Caco-2 (cell line): ENCODE measurements around the gene MFNG. TPM values are rescaled to one million over a fixed set of nuclear protein-coding genes. Genes with fewer than 3 reads are reported as not detected.

Experiments used
- BruUV-seq: library from RNA; stranded (reverse); fragments of 400-500 nt; replicated peaks from 2 replicates; lab custom pipeline; 2021; lab: Mats Ljungman, UMichigan
- CTCF ChIA-PET: fragments of 300-600 bp; sonication (Branson Sonifier 250); formaldehyde crosslinking; loops from one replicate; lab custom pipeline; 2022; ENCODE audit warnings: antibody characterized with exemption; lab: Charles Lee
- POLR2A ChIA-PET: fragments of 300-600 bp; sonication (Branson Sonifier 250); formaldehyde crosslinking; loops from one replicate; lab custom pipeline; 2022; ENCODE audit warnings: antibody characterized with exemption; lab: Charles Lee
- DNase-seq, 2 experiments: peaks; one replicate each; pipeline versions ENCODE4 v3.0.0 to v3.0.0-alpha.2; 2020 to 2022
- H3K27me3 ChIP-seq: replicated peaks from 2 replicates; pipeline ENCODE4 v1.6.0; 2011; ENCODE audit warnings: low read length; ENCODE audit not compliant: control insufficient read depth, insufficient read depth
- H3K36me3 ChIP-seq: 2 replicates; pipeline ENCODE4 v1.5.1; 2011; ENCODE audit warnings: low read length; ENCODE audit not compliant: control insufficient read depth, insufficient read depth
- H3K4me1 ChIP-seq: fragments of 250-450 bp; sonication (Bioruptor Pico); 2 replicates; pipeline ENCODE4 v1.5.1; 2020; ENCODE audit warnings: mild to moderate bottlenecking
- H3K4me3 ChIP-seq: 2 replicates; pipeline ENCODE4 v1.5.1; 2011; ENCODE audit warnings: low read depth, mild to moderate bottlenecking, control low read depth, low read length
- H3K9me3 ChIP-seq: fragments of 250-450 bp; sonication (Bioruptor Pico); 2 replicates; pipeline ENCODE4 v1.5.1; 2020; ENCODE audit warnings: mild to moderate bottlenecking, moderate library complexity
- H3K27ac Mint-ChIP-seq: one replicate; pipeline ENCODE4 v1.8.0; 2022; ENCODE audit warnings: mixed read lengths; ENCODE audit not compliant: unreplicated experiment
- H3K27me3 Mint-ChIP-seq: one replicate; pipeline ENCODE4 v1.8.0; 2022; ENCODE audit warnings: mixed read lengths; ENCODE audit not compliant: insufficient read depth, unreplicated experiment
- H3K36me3 Mint-ChIP-seq: one replicate; pipeline ENCODE4 v1.8.0; 2022; ENCODE audit warnings: mild to moderate bottlenecking, mixed read lengths; ENCODE audit not compliant: insufficient read depth, unreplicated experiment
- H3K4me1 Mint-ChIP-seq: one replicate; pipeline ENCODE4 v1.8.0; 2022; ENCODE audit warnings: low read depth, mixed read lengths; ENCODE audit not compliant: unreplicated experiment
- H3K4me3 Mint-ChIP-seq: one replicate; pipeline ENCODE4 v1.8.0; 2022; ENCODE audit warnings: mild to moderate bottlenecking, moderate library complexity, mixed read lengths; ENCODE audit not compliant: unreplicated experiment
- H3K9me3 Mint-ChIP-seq: one replicate; pipeline ENCODE4 v1.8.0; 2022; ENCODE audit warnings: mixed read lengths; ENCODE audit not compliant: unreplicated experiment
- intact Hi-C: fragments of 100-400 bp; cut with micrococcal nuclease; formaldehyde crosslinking; loops from one replicate; pipeline ENCODE4 v1.10.0; 2022; ENCODE audit not compliant: unreplicated experiment
- total RNA-seq: library from RNA; stranded (reverse); gene quantifications from 2 replicates; pipeline ENCODE4 v1.2.3, GENCODE V29; 2022
- TF ChIP-seq, protein P1 (sequence below), 2 experiments: fragments of 200-600 bp in 1 of 2; IDR thresholded peaks; 1 replicate in 1 of 2; 2 replicates in 1 of 2; pipeline versions ENCODE4 v1.5.1 to v1.8.0; 2011 to 2022; ENCODE audit warnings: antibody characterized with exemption in 1 of 2, control low read depth in 1 of 2, inconsistent platforms in 1 of 2, low read depth in 1 of 2, low read length in 1 of 2, mild to moderate bottlenecking in 1 of 2, moderate library complexity in 1 of 2; ENCODE audit not compliant: insufficient read depth in 1 of 2, severe bottlenecking in 1 of 2, unreplicated experiment in 1 of 2

The MFNG gene
- total RNA-seq, 1 experiment from 2014 or later = 3.6 TPM

DNA sequence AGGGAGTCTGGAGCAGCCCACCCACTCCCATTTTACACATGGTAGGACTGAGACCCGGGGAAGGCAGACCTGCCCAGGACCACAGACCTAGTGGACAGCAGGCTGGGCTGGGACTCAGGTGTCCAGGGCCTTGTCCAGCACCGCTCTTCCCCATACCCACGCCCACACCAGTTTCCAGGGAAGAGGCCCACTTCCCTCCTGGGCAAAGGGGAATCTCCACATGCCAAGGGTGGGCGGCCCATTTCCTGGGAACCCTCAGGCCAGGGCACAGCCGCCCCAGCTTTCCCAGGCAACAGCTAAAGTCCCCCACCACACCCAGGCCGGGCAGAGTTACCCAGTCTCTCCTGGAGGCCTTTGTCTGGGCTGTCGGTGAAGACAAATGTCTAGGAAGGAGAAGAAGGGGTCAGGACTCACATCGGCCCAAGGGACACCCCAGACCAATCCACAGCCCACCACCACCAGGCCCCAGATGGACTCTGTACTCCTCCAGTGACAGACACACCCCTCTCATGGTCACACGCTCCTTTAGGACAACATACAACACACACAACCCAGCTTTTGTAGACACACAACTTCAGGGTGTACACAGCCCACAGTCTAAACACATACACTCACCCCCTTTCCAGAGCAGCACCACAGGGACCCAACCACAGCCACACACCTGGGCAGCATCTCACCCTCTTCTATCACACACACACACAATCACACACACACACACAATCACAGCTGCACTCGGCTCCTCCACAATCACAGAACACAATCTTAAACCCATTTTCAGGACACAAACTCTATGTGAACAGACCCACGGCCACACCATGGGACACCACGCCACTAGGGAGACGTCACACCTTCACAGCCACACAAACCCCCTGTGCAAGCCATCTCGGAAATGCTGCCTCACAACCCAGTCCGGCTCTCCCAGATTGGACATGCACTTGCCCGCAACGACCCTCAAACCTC is 5.5 kb downstream of the MFNG start:
- no peaks in the 10 kb centered on the region for H3K27me3 Mint-ChIP-seq
- peaks cover 7% of the 10 kb centered on the region for H3K4me1 Mint-ChIP-seq
- no peaks in the 10 kb centered on the region for H3K36me3 Mint-ChIP-seq
- DNase-seq = no peak
- Histone ChIP-seq H3K4me3 (no peak overlapping the region), H3K4me1 (no peaks in the 10 kb centered on the region), H3K9me3 (no peaks in the 10 kb centered on the region), H3K36me3 (no peaks in the 10 kb centered on the region), H3K27me3 (no peaks in the 10 kb centered on the region)
- H3K9me3 Mint-ChIP-seq = no peaks in the 10 kb centered on the region
- no peak overlapping the region for H3K27ac Mint-ChIP-seq
- BruUV-seq = no TSS peak
- intact Hi-C loops = no loop called here
- no peak overlapping the region for H3K4me3 Mint-ChIP-seq
- ChIA-PET CTCF (interaction anchor here (1.4 kb wide), 1 partner anchor 17 kb away, joined by 4 read pairs; no protein-coding TSS in a partner anchor), POLR2A (no interaction called here)
- TF ChIP-seq, protein P1, sequence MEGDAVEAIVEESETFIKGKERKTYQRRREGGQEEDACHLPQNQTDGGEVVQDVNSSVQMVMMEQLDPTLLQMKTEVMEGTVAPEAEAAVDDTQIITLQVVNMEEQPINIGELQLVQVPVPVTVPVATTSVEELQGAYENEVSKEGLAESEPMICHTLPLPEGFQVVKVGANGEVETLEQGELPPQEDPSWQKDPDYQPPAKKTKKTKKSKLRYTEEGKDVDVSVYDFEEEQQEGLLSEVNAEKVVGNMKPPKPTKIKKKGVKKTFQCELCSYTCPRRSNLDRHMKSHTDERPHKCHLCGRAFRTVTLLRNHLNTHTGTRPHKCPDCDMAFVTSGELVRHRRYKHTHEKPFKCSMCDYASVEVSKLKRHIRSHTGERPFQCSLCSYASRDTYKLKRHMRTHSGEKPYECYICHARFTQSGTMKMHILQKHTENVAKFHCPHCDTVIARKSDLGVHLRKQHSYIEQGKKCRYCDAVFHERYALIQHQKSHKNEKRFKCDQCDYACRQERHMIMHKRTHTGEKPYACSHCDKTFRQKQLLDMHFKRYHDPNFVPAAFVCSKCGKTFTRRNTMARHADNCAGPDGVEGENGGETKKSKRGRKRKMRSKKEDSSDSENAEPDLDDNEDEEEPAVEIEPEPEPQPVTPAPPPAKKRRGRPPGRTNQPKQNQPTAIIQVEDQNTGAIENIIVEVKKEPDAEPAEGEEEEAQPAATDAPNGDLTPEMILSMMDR (IDR thresholded peaks at IDR 0.05; ENCODE audit: insufficient read depth in 1 of 2, low read depth in 1 of 2, low read length in 1 of 2, severe bottlenecking in 1 of 2, unreplicated experiment in 1 of 2) = no peak

DNA sequence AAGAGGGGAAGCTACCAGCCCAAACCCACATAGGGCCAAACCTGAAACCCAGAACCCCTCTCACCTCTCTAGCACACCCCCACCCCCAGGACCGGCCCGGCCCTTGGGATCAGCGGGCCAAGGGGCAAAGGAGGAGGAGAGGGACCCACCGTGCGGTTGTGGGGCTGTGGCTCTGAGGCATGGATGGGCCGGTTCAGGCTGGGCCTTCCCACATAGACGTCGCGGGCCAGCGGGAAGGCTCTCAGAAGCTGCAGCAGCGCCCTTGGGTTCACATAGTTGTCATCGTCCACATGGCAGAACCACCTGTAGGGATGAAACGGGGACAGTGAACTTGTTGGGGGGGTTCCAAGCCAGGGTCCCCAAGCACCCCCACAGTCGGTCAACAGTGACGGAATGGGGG is 7.0 kb downstream of the MFNG start:
- Histone ChIP-seq H3K4me3 (no peak overlapping the region), H3K4me1 (no peaks in the 10 kb centered on the region), H3K27me3 (no peaks in the 10 kb centered on the region), H3K36me3 (no peaks in the 10 kb centered on the region), H3K9me3 (no peaks in the 10 kb centered on the region)
- POLR2A ChIA-PET = no interaction called here
- TF ChIP-seq, protein P1 (IDR thresholded peaks at IDR 0.05; ENCODE audit: insufficient read depth in 1 of 2, low read depth in 1 of 2, low read length in 1 of 2, severe bottlenecking in 1 of 2, unreplicated experiment in 1 of 2) = no peak
- CTCF ChIA-PET = no interaction called here
- Mint-ChIP-seq H3K9me3 (no peaks in the 10 kb centered on the region), H3K27ac (no peak overlapping the region), H3K36me3 (peaks cover 4% of the 10 kb centered on the region), H3K4me3 (no peak overlapping the region), H3K27me3 (no peaks in the 10 kb centered on the region), H3K4me1 (peaks cover 7% of the 10 kb centered on the region)
- intact Hi-C loops = no loop called here
- DNase-seq = no peak
- BruUV-seq = no TSS peak

DNA sequence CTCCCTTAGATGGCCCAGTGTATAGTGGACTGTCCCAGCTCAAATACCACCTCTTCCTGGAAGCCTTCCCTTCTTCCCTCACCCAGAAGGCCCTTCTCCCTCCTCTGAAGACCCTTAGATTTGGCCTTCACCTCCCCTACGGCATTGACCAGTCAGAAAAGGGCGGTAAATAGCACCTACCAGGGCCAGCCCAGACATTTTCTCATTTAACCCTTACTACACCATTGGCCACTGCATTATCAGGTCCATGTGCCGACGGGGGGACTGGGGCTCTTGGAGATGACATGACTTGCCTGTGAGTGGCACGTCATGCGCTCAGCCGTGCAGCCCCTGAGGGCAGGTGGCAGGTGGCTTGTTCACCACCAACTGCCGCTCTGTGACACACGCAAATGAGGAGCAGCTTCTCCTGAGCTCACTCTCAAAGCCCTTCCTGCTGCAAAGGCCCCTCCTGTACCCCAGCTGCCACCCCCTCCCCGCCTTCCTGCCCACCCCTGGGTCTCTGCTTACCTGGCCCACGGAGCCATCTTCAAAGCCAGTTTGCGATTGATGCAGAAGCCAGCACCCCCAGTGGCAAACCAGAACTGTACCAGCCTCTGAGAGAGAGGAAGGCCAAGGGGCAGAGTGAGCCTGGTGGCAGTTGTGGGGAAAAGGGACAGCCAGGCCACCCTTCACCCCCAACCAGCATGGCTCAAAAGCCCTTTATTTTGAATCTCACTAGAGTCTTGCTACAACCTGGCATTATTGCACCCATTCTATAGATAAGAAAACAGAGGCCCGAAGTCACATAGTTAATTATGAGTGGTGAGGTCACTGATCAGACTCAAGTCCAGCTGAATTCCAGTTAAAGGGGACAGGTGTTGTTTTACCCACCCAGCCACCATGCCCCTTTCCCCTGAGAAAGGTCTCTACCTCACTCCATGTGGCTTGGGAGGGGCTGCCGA is 9.5 kb downstream of the MFNG start:
- ChIA-PET POLR2A (no interaction called here), CTCF (no interaction called here)
- intact Hi-C loops = no loop called here
- Histone ChIP-seq H3K27me3 (no peaks in the 10 kb centered on the region), H3K4me3 (no peak overlapping the region), H3K36me3 (no peaks in the 10 kb centered on the region), H3K9me3 (no peaks in the 10 kb centered on the region), H3K4me1 (no peaks in the 10 kb centered on the region)
- TF ChIP-seq, protein P1 (IDR thresholded peaks at IDR 0.05; ENCODE audit: insufficient read depth in 1 of 2, low read depth in 1 of 2, low read length in 1 of 2, severe bottlenecking in 1 of 2, unreplicated experiment in 1 of 2) = no peak
- H3K27me3 Mint-ChIP-seq = no peaks in the 10 kb centered on the region
- DNase-seq = no peak
- no peaks in the 10 kb centered on the region for H3K9me3 Mint-ChIP-seq
- H3K4me1 Mint-ChIP-seq = no peaks in the 10 kb centered on the region
- peaks cover 4% of the 10 kb centered on the region for H3K36me3 Mint-ChIP-seq
- no peak overlapping the region for H3K27ac Mint-ChIP-seq
- BruUV-seq = no TSS peak
- H3K4me3 Mint-ChIP-seq = no peak overlapping the region
